GM18870 (cell line): Measurements from ENCODE around the gene OVOL1.
A peak's percentile ranks its signal among the peaks of the same experiment; 100 is the strongest.
"Not testable (repeated sequence)": the region's sequence is repeated elsewhere in the genome, so short reads cannot be mapped to it uniquely, and the experiment has no call there.

Experiments used
- ATAC-seq: cut with Tn5 transposase; IDR thresholded peaks from one replicate; pipeline ENCODE4 v1.9.1; 2021; ENCODE audit warnings: moderate library complexity; ENCODE audit not compliant: unreplicated experiment

Gene OVOL1

GRCh38 chr11:65814131-65814985 is 27.5 kb downstream of the OVOL1 start:
- no peak for ATAC-seq

GRCh38 chr11:65814986-65815565 is 28.2 kb downstream of the OVOL1 start:
- ATAC-seq, result no peak

GRCh38 chr11:65816696-65817095 is 29.8 kb downstream of the OVOL1 start:
- ATAC-seq, result no peak

- ATAC-seq, result no peak
Observed at GRCh38 chr11:65817312-65817834, 30.5 kb downstream of the OVOL1 start.

- peak; percentile 62 for ATAC-seq
Observed at GRCh38 chr11:65817835-65818680, 31.2 kb downstream of the OVOL1 start.

GRCh38 chr11:65821107-65821506 is 34.2 kb downstream of the OVOL1 start:
- no peak for ATAC-seq

GRCh38 chr11:65822776-65823528 is 36.1 kb downstream of the OVOL1 start:
- no peak for ATAC-seq

GRCh38 chr11:65826984-65827735 is 40.3 kb downstream of the OVOL1 start:
- no peak for ATAC-seq

- ATAC-seq, result no peak
Observed at GRCh38 chr11:65829459-65829858, 42.6 kb downstream of the OVOL1 start.

GRCh38 chr11:65832231-65832630 is 45.4 kb downstream of the OVOL1 start:
- not testable (repeated sequence) for ATAC-seq

- ATAC-seq, result no peak
Observed at GRCh38 chr11:65833297-65834030, 46.6 kb downstream of the OVOL1 start, which contains the start of gene SNX32. SNX32 (plus strand) TSS chr11:65833963; CDS start chr11:65834066, 103 bp downstream.

- no peak for ATAC-seq
Observed at GRCh38 chr11:65834202-65834601, 47.3 kb downstream of the OVOL1 start.

GRCh38 chr11:65842144-65842543 is 55.3 kb downstream of the OVOL1 start:
- no peak for ATAC-seq

- no peak for ATAC-seq
Observed at GRCh38 chr11:65843811-65844210, 56.9 kb downstream of the OVOL1 start.

- no peak for ATAC-seq
Observed at GRCh38 chr11:65844231-65844872, 57.5 kb downstream of the OVOL1 start.
